ENCODE results near the gene PEX3. TPM values are rescaled to one million over a fixed set of nuclear protein-coding genes. Genes with fewer than 3 reads are reported as not detected.
"Not testable (repeated sequence)": the region's sequence is repeated elsewhere in the genome, so short reads cannot be mapped to it uniquely, and the experiment has no call there.

PEX3 gene
- total RNA-seq, 1 experiment from 2014 or later, result 14.9 TPM

- no peak for DNase-seq (ENCODE audit: low spot score)
These were observed 56.0 kb downstream of the PEX3 start for GRCh38 chr6:143506620-143507019.

GRCh38 chr6:143507358-143508145 lies 56.9 kb downstream of the PEX3 start:
- no peak for DNase-seq (ENCODE audit: low spot score)

GRCh38 chr6:143510326-143510725 lies 59.7 kb downstream of the PEX3 start:
- not testable (repeated sequence) for DNase-seq (ENCODE audit: low spot score)

- peak; percentile 62 for DNase-seq (ENCODE audit: low spot score)
These were observed 60.6 kb downstream of the PEX3 start, which contains the start of gene FUCA2 for GRCh38 chr6:143510991-143511891. FUCA2 (minus strand) TSS chr6:143511720; CDS start chr6:143511634, 86 bp downstream.

GRCh38 chr6:143513410-143513809 lies 62.8 kb downstream of the PEX3 start:
- no peak for DNase-seq (ENCODE audit: low spot score)

GRCh38 chr6:143515061-143515760 lies 64.6 kb downstream of the PEX3 start:
- no peak for DNase-seq (ENCODE audit: low spot score)

- no peak for DNase-seq (ENCODE audit: low spot score)
These were observed 65.3 kb downstream of the PEX3 start for GRCh38 chr6:143515766-143516355.

- no peak for DNase-seq (ENCODE audit: low spot score)
These were observed 66.3 kb downstream of the PEX3 start for GRCh38 chr6:143516690-143517446.

GRCh38 chr6:143517447-143517773 lies 66.8 kb downstream of the PEX3 start:
- DNase-seq (ENCODE audit: low spot score), result no peak

GRCh38 chr6:143522039-143522600 lies 71.5 kb downstream of the PEX3 start:
- no peak for DNase-seq (ENCODE audit: low spot score)

GRCh38 chr6:143525356-143525755 lies 74.8 kb downstream of the PEX3 start:
- DNase-seq (ENCODE audit: low spot score), result no peak

GRCh38 chr6:143527677-143528076 lies 77.1 kb downstream of the PEX3 start:
- DNase-seq (ENCODE audit: low spot score), result no peak

- DNase-seq (ENCODE audit: low spot score), result no peak
These were observed 77.7 kb downstream of the PEX3 start for GRCh38 chr6:143528164-143528811.

- no peak for DNase-seq (ENCODE audit: low spot score)
These were observed 78.5 kb downstream of the PEX3 start for GRCh38 chr6:143529095-143529494.

GRCh38 chr6:143531720-143532499 lies 81.3 kb downstream of the PEX3 start:
- DNase-seq (ENCODE audit: low spot score), result no peak

- DNase-seq (ENCODE audit: low spot score), result no peak
These were observed 84.6 kb downstream of the PEX3 start for GRCh38 chr6:143535189-143535614.

- DNase-seq (ENCODE audit: low spot score), result no peak
These were observed 85.9 kb downstream of the PEX3 start for GRCh38 chr6:143536461-143536865.

GRCh38 chr6:143536866-143537691 lies 86.5 kb downstream of the PEX3 start:
- DNase-seq (ENCODE audit: low spot score), result peak; percentile 14

Data from H4 (cell line).